Measurements from ENCODE around the gene SCN7A.

DNA sequence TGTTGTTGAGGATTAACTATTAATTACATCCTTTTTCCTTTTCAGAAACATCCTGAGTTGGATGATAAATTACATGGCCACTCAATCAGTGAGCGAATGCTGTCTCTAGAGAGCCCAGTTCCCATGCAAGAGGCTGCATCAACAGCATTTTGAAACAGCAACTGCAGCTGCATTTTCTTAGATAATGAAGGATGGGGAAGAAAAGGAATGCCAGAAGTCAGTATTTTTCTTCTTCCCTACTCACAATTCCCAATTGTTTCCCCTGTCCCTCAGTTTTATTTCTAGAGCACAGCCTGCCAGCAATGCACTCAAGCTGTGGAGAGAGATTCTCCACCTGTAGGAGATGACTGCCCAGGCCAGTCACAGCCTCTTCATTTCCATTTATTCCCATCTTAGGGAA is 6.9 kb downstream of the SCN7A start:
- TF ChIP-seq POLR2A (IDR thresholded peaks at IDR 0.05; ENCODE audit: low read length) = no peak
- TF ChIP-seq GATA1 (IDR thresholded peaks at IDR 0.05; ENCODE audit: low read depth, low read length) = no peak
